Esophagus muscularis mucosa (tissue), 4 donors: ENCODE data around the gene TEX29. TPM values are rescaled to one million over a fixed set of nuclear protein-coding genes. Genes with fewer than 3 reads are reported as not detected.

Experiments
- DNase-seq: peaks from one replicate; pipeline ENCODE4 v3.0.0-alpha.2; 2017; ENCODE audit errors: extremely low spot score
- H3K27ac ChIP-seq, 4 donors: fragments of 200-600 bp; sonication (generic); replicated peaks in 1 of 4; 1 replicate in 3 of 4; 2 replicates in 1 of 4; pipeline ENCODE4 v1.5.1; 2016 to 2019; ENCODE audit warnings: mild to moderate bottlenecking in 1 of 4
- H3K27me3 ChIP-seq, 4 donors: fragments of 200-600 bp; sonication (generic); one replicate each; pipeline versions ENCODE4 v1.5.1 to v1.6.0; 2016 to 2019
- H3K36me3 ChIP-seq, 4 donors: fragments of 200-600 bp; sonication (generic); one replicate each; pipeline ENCODE4 v1.5.1; 2016 to 2019
- H3K4me1 ChIP-seq, 4 donors: fragments of 200-600 bp; sonication (generic); one replicate each; pipeline ENCODE4 v1.5.1; 2016 to 2019
- H3K4me3 ChIP-seq, 4 donors: fragments of 200-600 bp; sonication (generic); 1 replicate in 2 of 4; 2 replicates in 2 of 4; pipeline ENCODE4 v1.5.1; 2016 to 2019; ENCODE audit warnings: mild to moderate bottlenecking in 4 of 4, moderate library complexity in 1 of 4
- H3K9me3 ChIP-seq, 4 donors: fragments of 200-600 bp; sonication (generic); 1 replicate in 3 of 4; 2 replicates in 1 of 4; pipeline ENCODE4 v1.5.1; 2016 to 2019
- CTCF ChIP-seq, 3 experiments: fragments of 200-600 bp in 2 of 3; fragments of 450-650 bp in 1 of 3; sonication (generic) in 2 of 3; IDR thresholded peaks; one replicate each; pipeline ENCODE4 v1.5.1; 2017 to 2019; ENCODE audit warnings: antibody characterized with exemption in 3 of 3, mild to moderate bottlenecking in 2 of 3, moderate library complexity in 1 of 3
- EP300 ChIP-seq: sonication (generic); formaldehyde crosslinking; IDR thresholded peaks from one replicate; pipeline ENCODE4 v1.6.1; 2017; ENCODE audit warnings: antibody characterized with exemption
- POLR2A ChIP-seq: fragments of 450-650 bp; IDR thresholded peaks from one replicate; pipeline ENCODE4 v1.6.1; 2017; ENCODE audit warnings: antibody characterized with exemption, moderate library complexity, mild to moderate bottlenecking, low read depth
- POLR2AphosphoS5 ChIP-seq, 2 donors: sonication (generic); formaldehyde crosslinking; IDR thresholded peaks; one replicate each; pipeline ENCODE4 v1.6.1; 2017; ENCODE audit warnings: antibody characterized with exemption in 2 of 2
- WGBS: methylation state at CpG from one replicate; pipeline ENCODE4 v1.1.5; 2018; 5-methylcytosine and 5-hydroxymethylcytosine counted together
- intact Hi-C: fragments of 100-400 bp; cut with DNase I; formaldehyde crosslinking; loops from one replicate; pipeline ENCODE4 v1.15.1; 2023
- total RNA-seq, 4 donors: library from RNA; depleted of rRNA; stranded (reverse); fragments of >200 nt; gene quantifications; one replicate each; pipeline versions ENCODE4 v1.1.0 to v1.2.1, GENCODE V29; 2016

The TEX29 gene
- total RNA-seq, 4 donors from 2014 or later: 0.83 to 0.99 TPM; not detected in 2

- Histone ChIP-seq H3K4me3 (no peak overlapping the region), H3K36me3 (no peaks in the 10 kb centered on the region), H3K4me1 (no peaks in the 10 kb centered on the region), H3K27ac (no peak overlapping the region), H3K27me3 (peaks cover 0 to 22% (median 0%) of the 10 kb centered on the region in 4 donors), H3K9me3 (no peaks in the 10 kb centered on the region)
- no peak for DNase-seq
- 79% methylated on average over 15 of the region's 21 CpGs for WGBS
- TF ChIP-seq CTCF (IDR thresholded peaks at IDR 0.05) (no peak), POLR2A (no peak), EP300 (no peak), POLR2AphosphoS5 (IDR thresholded peaks at IDR 0.05) (no peak)
- intact Hi-C loops: no loop called here
Measured at GRCh38 chr13:111389621-111390521, 69.4 kb downstream of the TEX29 start.

- intact Hi-C loops: no loop called here
- DNase-seq: no peak
- no peak overlapping the region for H3K4me3 ChIP-seq
- H3K9me3 ChIP-seq: no peaks in the 10 kb centered on the region
- peaks cover 0 to 22% (median 0%) of the 10 kb centered on the region in 4 donors for H3K27me3 ChIP-seq
- TF ChIP-seq POLR2A (no peak), EP300 (no peak), POLR2AphosphoS5 (IDR thresholded peaks at IDR 0.05) (no peak), CTCF (IDR thresholded peaks at IDR 0.05) (no peak)
- H3K27ac ChIP-seq: no peak overlapping the region
- H3K36me3 ChIP-seq: no peaks in the 10 kb centered on the region
- no peaks in the 10 kb centered on the region for H3K4me1 ChIP-seq
- WGBS: 86% methylated on average over 16 of the region's 18 CpGs
Measured at GRCh38 chr13:111390522-111391270, 70.3 kb downstream of the TEX29 start.

GRCh38 chr13:111392486-111392885 lies 72.0 kb downstream of the TEX29 start:
- WGBS: 75% methylated on average over 9 of the region's 9 CpGs
- Histone ChIP-seq H3K27me3 (peaks cover 0 to 16% (median 0%) of the 10 kb centered on the region in 4 donors), H3K36me3 (no peaks in the 10 kb centered on the region), H3K9me3 (no peaks in the 10 kb centered on the region), H3K27ac (no peak overlapping the region), H3K4me1 (no peaks in the 10 kb centered on the region), H3K4me3 (no peak overlapping the region)
- intact Hi-C loops: no loop called here
- no peak for DNase-seq
- TF ChIP-seq POLR2A: no peak
- TF ChIP-seq POLR2AphosphoS5 (IDR thresholded peaks at IDR 0.05): no peak
- no peak for TF ChIP-seq EP300
- no peak for TF ChIP-seq CTCF (IDR thresholded peaks at IDR 0.05)

GRCh38 chr13:111393221-111393790 lies 72.9 kb downstream of the TEX29 start:
- no peak for DNase-seq
- Histone ChIP-seq H3K36me3 (no peaks in the 10 kb centered on the region), H3K27ac (no peak overlapping the region), H3K4me3 (no peak overlapping the region), H3K27me3 (peaks cover 0 to 10% (median 0%) of the 10 kb centered on the region in 4 donors), H3K9me3 (no peaks in the 10 kb centered on the region), H3K4me1 (no peaks in the 10 kb centered on the region)
- intact Hi-C loops: no loop called here
- no peak for TF ChIP-seq POLR2A
- no peak for TF ChIP-seq CTCF (IDR thresholded peaks at IDR 0.05)
- TF ChIP-seq POLR2AphosphoS5 (IDR thresholded peaks at IDR 0.05): no peak
- no peak for TF ChIP-seq EP300
- 70% methylated on average over 7 of the region's 8 CpGs for WGBS

Other genes with a start within 250 kb of the TEX29 start
- gene ARHGEF7, start 205.3 kb upstream of the TEX29 start, total RNA-seq: 10 to 100 TPM; 36.0 to 53.6 (median 45.1) TPM